OCI-LY3 (cell line): Measurements from ENCODE around the gene RPL35A.

Source experiments
- H2AFZ ChIP-seq: fragments of 200-600, 300-600 bp; shearing (Covaris generic); 2 replicates; pipeline ENCODE4 v1.6.0; 2014; ENCODE audit warnings: antibody characterized with exemption, low read depth, low read length
- H3K27ac ChIP-seq: fragments of 200-600, 300-600 bp; sonication (generic); 2 replicates; pipeline ENCODE4 v1.5.1; 2014; ENCODE audit warnings: mild to moderate bottlenecking, low read length, moderate library complexity, mixed read lengths
- H3K27me3 ChIP-seq: fragments of 200-600, 300-600 bp; sonication (generic); 2 replicates; pipeline ENCODE4 v1.6.1; 2014; ENCODE audit warnings: low read depth, low read length, mixed read lengths
- H3K36me3 ChIP-seq: fragments of 200-600, 300-600 bp; sonication (generic); replicated peaks from 2 replicates; pipeline ENCODE3; 2014; ENCODE audit warnings: low read depth, low read length, mixed read lengths
- H3K4me1 ChIP-seq: fragments of 300-600, 200-600 bp; sonication (generic); 2 replicates; pipeline ENCODE4 v1.6.1; 2014; ENCODE audit warnings: low read length, mixed read lengths
- H3K4me2 ChIP-seq: fragments of 200-600, 300-600 bp; sonication (generic); 2 replicates; pipeline ENCODE4 v1.6.1; 2014; ENCODE audit warnings: low read length, mixed read lengths
- H3K4me3 ChIP-seq: fragments of 300-600, 200-600 bp; sonication (generic); 2 replicates; pipeline ENCODE4 v1.5.1; 2014; ENCODE audit warnings: antibody characterized with exemption, mild to moderate bottlenecking, low read length, moderate library complexity
- H3K79me2 ChIP-seq: fragments of 300-600, 200-600 bp; shearing (Covaris generic); 2 replicates; pipeline ENCODE4 v1.6.1; 2014; ENCODE audit warnings: mild to moderate bottlenecking, low read length, mixed read lengths
- H3K9ac ChIP-seq: fragments of 300-600, 200-600 bp; shearing (Covaris generic); 2 replicates; pipeline ENCODE4 v1.6.0; 2014; ENCODE audit warnings: mild to moderate bottlenecking, low read length, moderate library complexity
- H3K9me3 ChIP-seq: fragments of 200-600, 300-600 bp; shearing (Covaris generic); 2 replicates; pipeline ENCODE4 v1.6.1; 2014; ENCODE audit warnings: low read length, mixed read lengths; ENCODE audit not compliant: insufficient read depth
- H4K20me1 ChIP-seq: fragments of 200-600, 300-600 bp; sonication (generic); 2 replicates; pipeline ENCODE4 v1.6.1; 2016; ENCODE audit warnings: low read length, mixed read lengths; ENCODE audit not compliant: insufficient read depth
- CTCF ChIP-seq: fragments of 200-600, 300-600 bp; sonication (generic); IDR thresholded peaks from 2 replicates; pipeline ENCODE4 v1.5.1; 2014; ENCODE audit warnings: antibody characterized with exemption, low read length, low read depth
- EZH2phosphoT487 ChIP-seq: fragments of 200-600 bp; shearing (Covaris generic); IDR thresholded peaks from 2 replicates; pipeline ENCODE4 v1.6.1; 2018; ENCODE audit warnings: antibody characterized with exemption, mixed run types, low read depth

RPL35A gene

GRCh38 chr3:197951392-197951990 is 1.5 kb downstream of the RPL35A start:
- Histone ChIP-seq H3K9me3 (no peaks in the 10 kb centered on the region), H3K9ac (peak overlapping the region; percentile 99; the same call in 1 of the 2 replicates), H4K20me1 (peaks cover 24% of the 10 kb centered on the region; the same call in 1 of the 2 replicates), H3K27me3 (no peaks in the 10 kb centered on the region), H3K4me1 (peaks cover 17% of the 10 kb centered on the region), H3K36me3 (peaks cover 48% of the 10 kb centered on the region), H3K4me3 (peak overlapping the region; percentile 100), H3K4me2 (peak overlapping the region; percentile 84), H3K27ac (no peak overlapping the region), H3K79me2 (peaks cover 43% of the 10 kb centered on the region), H2AFZ (no peak overlapping the region)
- TF ChIP-seq CTCF (no peak), EZH2phosphoT487 (no peak)

GRCh38 chr3:197952440-197952839 is 2.5 kb downstream of the RPL35A start:
- no peak overlapping the region for H2AFZ ChIP-seq
- TF ChIP-seq CTCF, result no peak
- TF ChIP-seq EZH2phosphoT487, result no peak
- H3K27me3 ChIP-seq, result no peaks in the 10 kb centered on the region
- no peak overlapping the region for H3K4me2 ChIP-seq
- H3K4me3 ChIP-seq, result no peak overlapping the region
- peaks cover 43% of the 10 kb centered on the region for H3K79me2 ChIP-seq
- H3K9ac ChIP-seq, result no peak overlapping the region
- peaks cover 24% of the 10 kb centered on the region; the same call in 1 of the 2 replicates for H4K20me1 ChIP-seq
- peaks cover 55% of the 10 kb centered on the region for H3K36me3 ChIP-seq
- H3K4me1 ChIP-seq, result peaks cover 17% of the 10 kb centered on the region
- no peaks in the 10 kb centered on the region for H3K9me3 ChIP-seq
- no peak overlapping the region for H3K27ac ChIP-seq

GRCh38 chr3:197953325-197953724 is 3.3 kb downstream of the RPL35A start:
- H3K27ac ChIP-seq, result no peak overlapping the region
- no peak overlapping the region for H2AFZ ChIP-seq
- peaks cover 57% of the 10 kb centered on the region for H3K36me3 ChIP-seq
- no peaks in the 10 kb centered on the region for H3K27me3 ChIP-seq
- H4K20me1 ChIP-seq, result peaks cover 24% of the 10 kb centered on the region; the same call in 1 of the 2 replicates
- no peak overlapping the region for H3K9ac ChIP-seq
- H3K4me3 ChIP-seq, result no peak overlapping the region
- TF ChIP-seq EZH2phosphoT487, result no peak
- no peak for TF ChIP-seq CTCF
- peaks cover 17% of the 10 kb centered on the region for H3K4me1 ChIP-seq
- H3K79me2 ChIP-seq, result peaks cover 43% of the 10 kb centered on the region
- no peaks in the 10 kb centered on the region for H3K9me3 ChIP-seq
- H3K4me2 ChIP-seq, result no peak overlapping the region

GRCh38 chr3:197953881-197954280 is 3.9 kb downstream of the RPL35A start:
- H3K36me3 ChIP-seq, result peaks cover 57% of the 10 kb centered on the region
- no peak overlapping the region for H3K9ac ChIP-seq
- no peak overlapping the region for H2AFZ ChIP-seq
- no peaks in the 10 kb centered on the region for H3K27me3 ChIP-seq
- peaks cover 24% of the 10 kb centered on the region; the same call in 1 of the 2 replicates for H4K20me1 ChIP-seq
- TF ChIP-seq EZH2phosphoT487 (no peak), CTCF (no peak)
- H3K79me2 ChIP-seq, result peaks cover 43% of the 10 kb centered on the region
- no peaks in the 10 kb centered on the region for H3K9me3 ChIP-seq
- H3K27ac ChIP-seq, result no peak overlapping the region
- H3K4me1 ChIP-seq, result peaks cover 17% of the 10 kb centered on the region
- no peak overlapping the region for H3K4me2 ChIP-seq
- H3K4me3 ChIP-seq, result no peak overlapping the region
